Small intestine (tissue), 7 donors: ENCODE measurements around the gene NBEAL1. TPM values are rescaled to one million over a fixed set of nuclear protein-coding genes. Genes with fewer than 3 reads are reported as not detected.
"Not testable (repeated sequence)": the region's sequence is repeated elsewhere in the genome, so short reads cannot be mapped to it uniquely, and the experiment has no call there.

Experiments used
- DNase-seq, 2 donors: peaks; one replicate each; pipeline versions ENCODE4 v3.0.0 to v3.0.0-alpha.2; 2013
- FAIRE-seq: peaks from 2 replicates; lab custom pipeline; 2012; peaks lifted over from hg19 to GRCh38; lab: Jason Lieb, UNC
- H3K27ac ChIP-seq, 3 donors: one replicate each; pipeline ENCODE4 v1.5.1; 2013; ENCODE audit warnings: low read length in 2 of 3, mild to moderate bottlenecking in 2 of 3, control low read depth in 1 of 3, inconsistent platforms in 1 of 3, low read depth in 1 of 3, moderate library complexity in 1 of 3
- H3K27me3 ChIP-seq, 3 donors: one replicate each; pipeline ENCODE4 v1.6.1; 2013; ENCODE audit warnings: low read length in 3 of 3, inconsistent platforms in 1 of 3; ENCODE audit not compliant: control insufficient read depth in 3 of 3, insufficient read depth in 3 of 3
- H3K36me3 ChIP-seq, 3 donors: one replicate each; pipeline ENCODE4 v1.6.1; 2013; ENCODE audit warnings: low read length in 3 of 3, inconsistent platforms in 1 of 3, low read depth in 1 of 3, mild to moderate bottlenecking in 1 of 3, moderate library complexity in 1 of 3; ENCODE audit not compliant: control insufficient read depth in 3 of 3, insufficient read depth in 2 of 3
- H3K4me1 ChIP-seq, 3 donors: one replicate each; pipeline ENCODE4 v1.6.1; 2013; ENCODE audit warnings: low read length in 2 of 3, inconsistent platforms in 1 of 3, low read depth in 1 of 3, mild to moderate bottlenecking in 1 of 3, moderate library complexity in 1 of 3; ENCODE audit not compliant: control insufficient read depth in 3 of 3, insufficient read depth in 2 of 3
- H3K4me3 ChIP-seq, 3 donors: one replicate each; pipeline ENCODE4 v1.5.1; 2013; ENCODE audit warnings: low read length in 3 of 3, control low read depth in 1 of 3, inconsistent platforms in 1 of 3, low read depth in 1 of 3, mild to moderate bottlenecking in 1 of 3, moderate library complexity in 1 of 3
- H3K9me3 ChIP-seq, 2 donors: one replicate each; pipeline ENCODE4 v1.6.1; 2013; ENCODE audit warnings: low read depth in 1 of 2, low read length in 1 of 2; ENCODE audit not compliant: control insufficient read depth in 2 of 2, insufficient read depth in 1 of 2
- WGBS, 3 donors: extraction: QIAGEN DNeasy Blood & Tissue Kit; methylation state at CpG; one replicate each; pipeline ENCODE4 v1.1.7; 2013; 5-methylcytosine and 5-hydroxymethylcytosine counted together
- polyA plus RNA-seq, 4 donors: library from polyadenylated mRNA; stranded (reverse) in 3 of 4; unstranded in 1 of 4; fragments of 200-250 nt in 3 of 4; fragments of 120-200 nt in 1 of 4; gene quantifications; one replicate each; pipeline versions ENCODE4 v1.2.1 to v1.2.3, GENCODE V29; 2013
- donor health status: healthy with polysubstance abuse.
- donor health status: control.
- donor health status: control.
- donor health status: Bipolar disorder and iron deficiency.
- donor health status: healthy.

The NBEAL1 gene
- polyA plus RNA-seq, 4 donors, result 6.5 to 12.7 (median 11.8) TPM

DNA sequence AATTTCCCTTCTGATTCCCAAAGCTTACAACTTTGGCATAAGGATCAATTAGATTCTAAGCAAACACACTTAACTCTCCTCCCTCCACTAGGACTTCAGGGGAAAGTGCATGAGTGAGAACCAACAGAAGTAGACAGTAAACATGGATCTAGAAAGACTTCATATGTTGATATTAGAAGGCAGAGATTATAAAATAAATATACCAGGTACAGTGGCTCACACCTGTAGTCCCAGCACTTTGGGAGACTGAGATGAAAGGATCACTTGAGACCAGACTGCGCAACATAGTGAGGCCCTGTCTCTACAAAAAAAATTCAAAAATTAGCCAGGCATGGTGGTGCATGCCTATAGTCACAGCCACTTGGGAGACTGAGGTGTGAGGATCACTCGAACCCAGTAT, 15.9 kb downstream of the NBEAL1 start:
- Histone ChIP-seq H3K27me3 (no peaks in the 10 kb centered on the region), H3K9me3 (peaks cover 0 to 2% of the 10 kb centered on the region in 2 donors), H3K36me3 (no peaks in the 10 kb centered on the region), H3K4me3 (no peak overlapping the region), H3K27ac (no peak overlapping the region), H3K4me1 (no peaks in the 10 kb centered on the region)
- no peak for FAIRE-seq
- DNase-seq, result no peak
- WGBS, 3 donors, result 93 to 94% (median 94%) methylated on average over 2 of the region's 2 CpGs

DNA sequence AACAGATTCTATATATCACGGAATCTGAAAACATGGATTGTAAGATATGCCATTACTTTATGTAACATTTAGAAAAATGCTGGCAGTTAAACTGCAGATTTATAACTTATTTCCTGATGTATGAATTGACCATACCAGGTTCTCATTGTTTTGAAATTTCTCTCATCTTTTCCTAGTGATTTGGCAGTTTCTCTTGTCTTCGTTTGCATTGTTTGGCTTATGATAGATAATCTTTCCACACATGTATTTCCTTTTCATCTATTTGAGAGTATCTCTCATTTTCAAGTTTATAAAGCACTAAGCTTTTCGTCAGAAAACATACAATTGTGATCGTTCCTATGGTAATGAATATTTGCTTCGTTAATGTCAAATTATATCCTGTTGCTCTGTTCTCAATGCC, 16.3 kb downstream of the NBEAL1 start:
- 76 to 87% (median 82%) methylated on average over 5 of the region's 5 CpGs for WGBS, 3 donors
- FAIRE-seq, result peak; percentile 26
- Histone ChIP-seq H3K4me1 (no peaks in the 10 kb centered on the region), H3K36me3 (no peaks in the 10 kb centered on the region), H3K27ac (no peak overlapping the region), H3K9me3 (peaks cover 0 to 2% of the 10 kb centered on the region in 2 donors), H3K27me3 (no peaks in the 10 kb centered on the region), H3K4me3 (no peak overlapping the region)
- DNase-seq, result no peak

DNA sequence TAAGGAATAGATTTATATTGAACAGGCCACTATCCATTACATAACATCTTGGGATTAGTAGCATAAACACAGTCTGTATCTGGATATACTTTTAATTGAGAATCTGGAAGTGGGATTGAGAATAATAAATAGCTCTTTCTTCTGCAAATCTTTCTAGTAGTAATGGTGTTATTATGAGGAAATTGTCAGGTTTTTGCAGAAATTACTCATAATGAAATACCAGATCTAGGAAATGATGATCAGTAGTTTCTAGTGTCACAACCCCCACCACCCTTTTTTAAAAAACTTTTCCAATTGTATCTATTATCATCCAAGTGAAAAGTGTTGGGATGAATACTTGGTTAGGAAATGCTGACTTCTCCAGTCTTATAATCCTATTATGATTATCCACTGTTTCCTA, 18.7 kb downstream of the NBEAL1 start:
- Histone ChIP-seq H3K4me3 (no peak overlapping the region), H3K27me3 (no peaks in the 10 kb centered on the region), H3K4me1 (no peaks in the 10 kb centered on the region), H3K9me3 (peaks cover 0 to 2% of the 10 kb centered on the region in 2 donors), H3K36me3 (no peaks in the 10 kb centered on the region), H3K27ac (no peak overlapping the region)
- FAIRE-seq, result no peak
- DNase-seq, result no peak

DNA sequence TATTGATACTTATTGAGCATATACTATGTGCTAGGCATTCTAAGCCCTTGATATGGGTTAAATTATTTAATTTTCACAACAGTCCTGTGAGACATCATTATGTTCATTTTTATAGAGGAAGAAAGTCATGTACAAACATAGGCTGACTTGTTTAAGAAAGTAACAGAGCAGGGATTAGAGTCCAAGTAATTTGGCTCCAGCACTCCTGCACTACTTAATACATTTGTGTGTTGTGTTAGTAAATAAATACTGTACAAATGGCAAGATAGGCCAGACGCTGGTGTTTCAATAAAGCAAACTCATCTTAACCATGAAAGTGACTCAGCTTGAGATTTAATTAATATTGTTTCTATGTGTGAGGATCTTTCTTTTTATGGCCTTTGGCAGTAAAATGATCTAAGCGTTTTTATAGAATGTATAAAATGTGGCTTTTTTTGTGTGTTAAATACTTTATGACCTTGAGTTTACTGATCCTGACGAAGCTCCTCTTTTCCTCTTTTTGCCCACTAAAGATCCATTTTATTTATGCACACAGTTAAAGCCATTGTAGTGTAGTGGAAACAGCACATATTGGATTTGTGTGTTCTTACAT, 21.3 kb downstream of the NBEAL1 start:
- no peak overlapping the region for H3K4me3 ChIP-seq
- peaks cover 0 to 2% of the 10 kb centered on the region in 2 donors for H3K9me3 ChIP-seq
- DNase-seq (peak in 1 of 2 donors; percentile 38), FAIRE-seq (no peak)
- H3K27me3 ChIP-seq, result no peaks in the 10 kb centered on the region
- no peak overlapping the region for H3K27ac ChIP-seq
- WGBS, 3 donors, result 28 to 38% (median 32%) methylated on average over 3 of the region's 3 CpGs
- peaks cover 1 to 10% (median 1%) of the 10 kb centered on the region in 3 donors for H3K4me1 ChIP-seq
- H3K36me3 ChIP-seq, result peaks cover 0 to 3% (median 0%) of the 10 kb centered on the region in 3 donors

DNA sequence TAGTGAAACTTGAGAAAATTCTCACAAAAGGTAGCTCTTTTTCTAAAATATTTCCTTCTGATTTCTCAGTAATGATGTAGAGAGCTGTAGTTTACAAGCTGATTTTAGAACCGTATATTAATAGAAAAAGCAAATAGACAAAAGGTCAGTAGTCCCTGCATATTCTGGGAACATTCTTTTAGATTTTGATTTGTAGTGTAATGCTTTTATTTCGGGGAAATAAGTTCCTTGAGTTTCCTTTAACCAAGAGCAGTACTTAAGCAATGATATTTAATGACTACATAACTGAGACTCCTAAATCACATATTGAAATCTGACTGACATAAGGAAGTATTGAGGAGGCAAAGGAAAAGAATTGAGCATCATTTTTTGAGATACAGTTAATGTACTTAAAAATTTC, 22.4 kb downstream of the NBEAL1 start:
- peaks cover 1 to 17% (median 3%) of the 10 kb centered on the region in 3 donors for H3K4me1 ChIP-seq
- FAIRE-seq (peak; percentile 19), DNase-seq (no peak)
- no peak overlapping the region for H3K4me3 ChIP-seq
- peaks cover 0 to 3% (median under 1%) of the 10 kb centered on the region in 3 donors for H3K36me3 ChIP-seq
- H3K27me3 ChIP-seq, result no peaks in the 10 kb centered on the region
- no peak overlapping the region for H3K27ac ChIP-seq
- H3K9me3 ChIP-seq, result peaks cover 0 to under 1% of the 10 kb centered on the region in 2 donors
- WGBS, 3 donors, result 49 to 66% (median 63%) methylated on average over 2 of the region's 2 CpGs

DNA sequence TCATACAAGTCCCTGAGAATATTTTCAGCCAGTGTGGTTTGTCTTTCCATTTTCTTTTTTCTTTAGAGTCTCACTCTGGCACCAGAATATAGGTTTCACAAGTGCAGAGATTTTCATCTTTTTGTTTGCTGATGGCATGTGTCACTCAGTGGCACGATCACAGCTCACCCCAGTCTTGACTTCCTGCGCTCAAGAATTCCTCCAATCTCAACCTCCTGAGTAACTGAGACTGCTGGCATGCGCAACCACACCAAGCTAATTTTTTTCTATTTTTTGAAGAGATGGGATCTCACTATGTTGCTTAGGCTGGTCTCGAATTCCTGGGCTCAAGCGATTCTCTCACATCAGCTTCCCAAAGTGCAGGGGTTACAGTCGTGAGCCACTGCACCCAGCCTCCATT, 23.9 kb downstream of the NBEAL1 start:
- peaks cover 2 to 12% (median 2%) of the 10 kb centered on the region in 3 donors for H3K36me3 ChIP-seq
- no peak overlapping the region for H3K4me3 ChIP-seq
- no peaks in the 10 kb centered on the region for H3K9me3 ChIP-seq
- H3K4me1 ChIP-seq, result peaks cover 1 to 21% (median 3%) of the 10 kb centered on the region in 3 donors
- WGBS, 3 donors, result 95 to 99% (median 96%) methylated on average over 6 of the region's 6 CpGs
- FAIRE-seq (no peak), DNase-seq (no peak)
- H3K27ac ChIP-seq, result no peak overlapping the region
- no peaks in the 10 kb centered on the region for H3K27me3 ChIP-seq

DNA sequence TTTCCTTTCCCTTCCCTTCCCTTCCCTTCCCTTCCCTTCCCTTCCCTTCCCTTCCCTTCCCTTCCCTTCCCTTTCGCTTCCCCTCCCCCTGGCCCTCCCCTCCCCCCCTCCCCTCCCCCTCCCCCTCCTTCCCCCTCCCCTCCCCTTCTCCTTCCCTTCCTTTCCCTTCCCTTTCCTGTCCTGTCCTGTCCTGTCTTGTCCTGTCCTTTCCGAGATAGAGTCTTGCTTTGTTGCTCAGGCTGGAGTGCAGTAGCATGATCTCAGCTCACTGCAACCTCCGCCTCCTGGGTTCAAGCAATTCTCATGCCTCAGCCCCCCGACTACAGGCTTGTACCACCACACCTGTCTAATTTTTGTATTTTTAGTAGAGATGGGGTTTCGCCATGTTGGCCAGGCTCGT, 24.5 kb downstream of the NBEAL1 start:
- H3K9me3 ChIP-seq, H3K27ac ChIP-seq, FAIRE-seq, H3K27me3 ChIP-seq, DNase-seq, H3K4me3 ChIP-seq: not testable (repeated sequence)
- WGBS, 3 donors, result 80 to 85% (median 82%) methylated on average over 5 to 6 of the region's 6 CpGs
- Histone ChIP-seq H3K36me3 (peaks cover 2 to 12% (median 2%) of the 10 kb centered on the region in 3 donors), H3K4me1 (peaks cover 1 to 21% (median 3%) of the 10 kb centered on the region in 3 donors)

DNA sequence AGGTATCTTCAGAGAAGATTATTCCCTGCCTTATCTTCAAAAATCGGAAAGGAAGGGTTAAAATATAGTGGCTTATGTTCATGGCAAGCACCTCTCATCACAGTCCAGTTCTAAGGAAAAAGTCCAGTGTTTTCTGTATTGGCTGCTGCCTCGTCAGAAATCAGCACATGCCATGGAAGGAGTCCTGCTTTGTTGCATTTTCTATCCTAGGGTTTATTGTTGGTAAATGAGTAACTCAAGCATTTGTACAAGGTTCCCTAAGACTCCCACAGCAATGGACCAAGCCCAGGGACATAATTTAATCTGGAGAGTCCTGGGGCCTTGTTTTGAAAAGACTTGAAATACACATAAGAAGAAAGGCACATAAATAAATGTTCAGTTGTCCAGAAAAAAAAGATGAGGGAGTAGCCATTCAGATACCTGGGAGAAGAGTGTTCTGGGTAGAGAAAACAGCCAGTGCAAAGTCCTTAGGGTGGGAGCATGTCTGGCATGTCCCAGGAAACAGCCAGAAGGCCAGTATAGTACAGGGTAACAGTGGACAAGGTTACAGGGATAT, 26.4 kb downstream of the NBEAL1 start:
- H3K9me3 ChIP-seq, result no peaks in the 10 kb centered on the region
- H3K36me3 ChIP-seq, result peaks cover 3 to 12% (median 4%) of the 10 kb centered on the region in 3 donors
- WGBS, 3 donors, result 19 to 61% (median 51%) methylated on average over 2 of the region's 2 CpGs
- no peak overlapping the region for H3K4me3 ChIP-seq
- peak overlapping the region in 2 of 3 donors; percentile 37 to 63 for H3K27ac ChIP-seq
- H3K4me1 ChIP-seq, result peaks cover 1 to 21% (median 3%) of the 10 kb centered on the region in 3 donors
- no peak for FAIRE-seq
- H3K27me3 ChIP-seq, result no peaks in the 10 kb centered on the region
- DNase-seq, result peak; percentile 69 to 84
